EH (cell line): ENCODE measurements around the gene SPSB2.

Experiments
- DNase-seq: peaks from one replicate; pipeline ENCODE4 v3.0.0-alpha.2; 2015; ENCODE audit warnings: low read depth

SPSB2 gene

DNA sequence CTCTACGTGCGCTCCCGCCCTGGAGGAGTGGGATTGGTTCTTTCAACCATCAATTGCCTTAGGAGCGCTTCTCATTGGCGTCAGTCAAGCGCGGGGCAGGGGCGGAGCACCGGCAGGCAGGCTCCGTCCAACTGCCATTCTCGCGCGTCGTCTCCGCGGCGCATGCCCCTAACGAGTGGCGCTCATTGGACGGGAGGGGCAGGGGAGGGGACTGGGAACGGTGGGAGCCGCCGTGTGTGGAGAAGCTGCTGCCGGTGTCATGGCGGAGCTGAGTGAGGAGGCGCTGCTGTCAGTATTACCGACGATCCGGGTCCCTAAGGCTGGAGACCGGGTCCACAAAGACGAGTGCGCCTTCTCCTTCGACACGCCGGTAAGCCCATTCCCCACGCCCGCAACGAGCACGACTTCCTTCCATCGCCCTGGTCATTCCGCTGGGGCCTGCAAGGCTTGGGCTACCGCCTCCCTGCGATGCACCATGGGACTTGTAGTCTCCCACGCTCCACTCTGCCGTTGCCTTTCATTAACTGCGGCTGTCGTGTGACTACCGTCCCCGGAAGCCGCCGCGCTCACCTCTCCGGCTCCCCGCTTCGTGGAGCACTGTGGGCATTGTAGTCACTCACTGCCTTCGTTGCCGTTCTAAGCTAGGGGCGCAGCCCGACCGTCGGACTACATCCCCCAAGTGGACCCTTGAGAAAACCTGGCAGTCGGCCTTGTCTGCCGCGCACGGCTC lies 21.0 kb downstream of the SPSB2 start, which contains the start of gene USP5:
Gene USP5, plus strand, starts transcription at position 230 of the 730 bp plus-strand sequence. Its CDS starts 30 bp downstream, at position 260.
- DNase-seq, result peak; percentile 100

DNA sequence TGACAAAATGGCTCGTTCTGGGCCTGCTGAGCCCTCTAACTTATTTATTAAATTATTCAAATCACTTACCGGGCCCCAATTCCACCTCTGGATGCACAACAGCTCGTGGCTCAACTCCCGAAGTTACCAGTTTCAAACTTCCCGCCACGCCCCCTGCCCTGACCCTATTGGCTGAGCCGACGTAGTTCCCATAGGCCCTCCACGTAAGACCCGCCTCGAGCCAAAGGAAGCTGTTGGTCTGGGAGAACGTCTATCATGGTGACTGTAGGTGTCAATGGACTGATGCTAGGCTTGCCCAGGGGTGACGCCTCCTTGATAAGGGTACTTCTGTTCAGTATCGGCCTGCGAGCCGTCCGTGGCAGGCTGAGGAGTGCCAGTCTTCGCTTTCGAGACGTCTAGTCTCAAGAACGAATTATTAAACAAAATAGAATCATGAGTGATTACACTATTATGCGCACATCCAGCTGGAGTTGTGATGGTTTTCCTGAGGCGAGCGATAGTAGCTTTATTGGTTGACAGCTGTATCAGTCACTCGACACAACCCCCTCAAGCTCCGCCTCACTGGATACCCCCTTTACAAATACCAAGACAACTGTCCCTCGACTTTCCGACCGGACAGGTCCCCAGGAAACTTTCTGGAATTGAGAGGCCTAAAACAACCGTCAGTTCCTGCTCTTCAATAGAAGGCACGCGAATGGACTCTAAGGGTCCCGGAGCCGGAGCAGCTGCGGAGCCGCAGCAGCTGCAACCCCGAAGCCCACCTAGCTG lies 21.8 kb downstream of the SPSB2 start, which contains the start of gene CDCA3:
Gene CDCA3, minus strand, starts transcription at position 134 of the 768 bp plus-strand sequence. CDS start 334 bp downstream, outside the sequence.
- peak; percentile 99 for DNase-seq

DNA sequence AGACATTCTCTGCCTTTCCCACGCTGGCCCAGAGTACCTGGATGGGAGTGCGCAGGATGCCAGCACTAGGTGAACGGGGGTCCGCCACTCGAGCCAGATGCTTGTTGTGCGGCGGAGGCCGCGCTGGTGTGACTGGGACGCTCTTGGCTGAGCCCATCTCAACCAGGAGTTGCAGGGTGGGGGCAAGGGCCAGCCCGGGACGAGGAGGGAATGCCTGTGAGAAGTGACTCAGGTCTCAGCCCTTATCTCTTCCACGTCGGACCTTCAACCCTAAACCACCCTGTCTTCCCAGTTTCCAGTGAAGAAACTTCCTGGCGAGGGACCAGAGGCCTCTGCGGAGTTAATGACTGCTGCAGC lies 22.3 kb downstream of the SPSB2 start:
- no peak for DNase-seq

DNA sequence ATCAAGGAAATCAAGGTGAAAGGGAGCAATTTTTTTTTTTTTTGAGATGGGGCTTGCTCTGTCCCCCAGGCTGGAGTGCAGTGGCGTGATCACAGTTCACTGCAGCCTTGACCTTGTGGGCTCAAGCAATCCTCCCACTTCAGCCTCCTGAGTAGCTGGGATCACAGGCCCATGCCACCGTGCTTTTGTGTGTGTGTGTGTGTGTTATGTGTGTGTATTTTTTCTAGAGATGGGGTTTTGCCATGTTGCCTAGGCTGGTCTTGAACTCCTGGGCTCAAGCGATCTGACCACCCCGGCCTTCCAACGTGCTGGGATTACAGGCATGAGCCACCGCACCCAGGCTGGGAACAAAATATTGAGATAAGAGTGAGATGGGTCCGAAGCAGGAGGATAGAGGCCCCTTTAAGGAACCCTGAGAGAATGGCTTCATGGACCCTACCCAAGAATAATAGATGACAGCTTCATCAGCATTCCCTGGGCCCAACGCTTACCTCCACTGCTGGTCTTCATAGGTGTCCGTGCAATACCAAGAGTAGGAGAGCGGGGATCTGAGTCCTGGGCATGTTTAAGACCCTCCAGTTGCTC lies 23.0 kb downstream of the SPSB2 start:
- no peak for DNase-seq

DNA sequence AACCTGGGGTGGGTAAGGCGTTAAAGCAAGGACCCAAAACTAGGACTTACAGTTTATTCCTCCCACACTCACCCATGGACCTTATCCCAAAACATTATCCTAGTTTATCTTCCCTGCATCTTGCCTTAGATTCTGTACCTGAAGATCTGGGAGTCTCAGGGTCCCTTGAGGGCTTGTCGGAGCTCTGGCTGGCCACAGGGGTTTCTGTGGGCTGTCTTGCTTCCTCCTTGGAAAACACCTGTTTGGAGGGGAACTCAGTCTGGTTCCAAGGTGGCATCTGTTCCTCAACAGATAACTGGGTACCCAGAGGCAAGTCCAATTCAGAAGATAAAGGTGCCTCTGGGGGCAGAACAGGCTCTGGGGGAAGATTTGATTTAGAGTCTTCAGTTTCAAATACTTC lies 23.7 kb downstream of the SPSB2 start:
- no peak for DNase-seq

DNA sequence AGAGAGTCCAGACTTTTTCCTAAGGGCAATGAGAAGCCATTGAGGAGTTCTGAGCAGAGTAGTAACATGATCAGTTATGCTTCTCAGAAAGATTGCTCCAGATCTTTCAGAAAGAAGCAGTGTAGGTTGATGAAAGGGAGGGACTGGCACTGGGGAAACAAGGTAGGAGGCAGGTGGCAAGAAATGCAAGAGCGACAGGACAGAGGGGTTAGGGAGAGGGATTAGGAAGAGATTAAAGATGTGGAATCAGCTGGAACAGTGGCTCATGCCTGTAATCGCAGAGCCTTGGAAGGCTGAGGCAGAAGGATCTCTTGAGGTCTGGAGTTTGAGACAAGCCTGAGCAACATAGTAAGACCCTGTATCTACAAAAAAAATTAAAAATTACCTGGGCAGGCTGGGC lies 25.4 kb downstream of the SPSB2 start:
- DNase-seq, result no peak

DNA sequence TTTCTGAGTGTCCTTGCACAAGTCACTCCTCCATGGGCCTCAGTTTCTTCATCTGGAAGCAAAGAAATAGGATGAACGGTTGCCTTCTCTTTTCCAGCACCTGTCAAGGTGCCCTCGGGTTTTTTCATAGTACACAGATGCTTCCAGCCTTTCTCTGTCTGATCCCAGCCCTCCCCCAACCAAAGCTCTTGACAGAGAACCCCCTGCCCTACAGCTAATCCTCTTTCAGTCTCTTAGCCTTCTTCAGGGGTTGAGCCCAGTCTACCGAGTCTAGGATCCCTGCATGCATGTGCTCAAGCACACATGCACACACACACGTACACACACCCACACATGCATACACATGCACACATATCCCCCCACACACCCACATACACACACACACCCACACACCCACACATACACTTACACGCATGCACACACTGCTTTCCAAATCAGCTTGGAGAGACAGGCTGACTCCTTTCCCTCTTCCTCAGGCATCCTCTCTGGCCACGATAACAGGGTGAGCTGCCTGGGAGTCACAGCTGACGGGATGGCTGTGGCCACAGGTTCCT lies 26.7 kb downstream of the SPSB2 start:
- DNase-seq, result no peak

DNA sequence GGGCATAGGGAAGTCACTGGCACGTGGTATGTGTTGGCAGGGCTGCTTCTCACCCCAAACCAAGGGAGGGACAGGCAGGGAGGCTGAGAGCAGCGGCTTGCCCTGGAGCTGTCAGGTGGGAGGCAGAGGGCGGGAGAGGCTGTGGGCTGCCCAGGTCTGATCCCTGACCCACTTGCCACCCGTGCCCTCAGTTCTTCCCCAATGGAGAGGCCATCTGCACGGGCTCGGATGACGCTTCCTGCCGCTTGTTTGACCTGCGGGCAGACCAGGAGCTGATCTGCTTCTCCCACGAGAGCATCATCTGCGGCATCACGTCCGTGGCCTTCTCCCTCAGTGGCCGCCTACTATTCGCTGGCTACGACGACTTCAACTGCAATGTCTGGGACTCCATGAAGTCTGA lies 27.7 kb downstream of the SPSB2 start:
- no peak for DNase-seq

DNA sequence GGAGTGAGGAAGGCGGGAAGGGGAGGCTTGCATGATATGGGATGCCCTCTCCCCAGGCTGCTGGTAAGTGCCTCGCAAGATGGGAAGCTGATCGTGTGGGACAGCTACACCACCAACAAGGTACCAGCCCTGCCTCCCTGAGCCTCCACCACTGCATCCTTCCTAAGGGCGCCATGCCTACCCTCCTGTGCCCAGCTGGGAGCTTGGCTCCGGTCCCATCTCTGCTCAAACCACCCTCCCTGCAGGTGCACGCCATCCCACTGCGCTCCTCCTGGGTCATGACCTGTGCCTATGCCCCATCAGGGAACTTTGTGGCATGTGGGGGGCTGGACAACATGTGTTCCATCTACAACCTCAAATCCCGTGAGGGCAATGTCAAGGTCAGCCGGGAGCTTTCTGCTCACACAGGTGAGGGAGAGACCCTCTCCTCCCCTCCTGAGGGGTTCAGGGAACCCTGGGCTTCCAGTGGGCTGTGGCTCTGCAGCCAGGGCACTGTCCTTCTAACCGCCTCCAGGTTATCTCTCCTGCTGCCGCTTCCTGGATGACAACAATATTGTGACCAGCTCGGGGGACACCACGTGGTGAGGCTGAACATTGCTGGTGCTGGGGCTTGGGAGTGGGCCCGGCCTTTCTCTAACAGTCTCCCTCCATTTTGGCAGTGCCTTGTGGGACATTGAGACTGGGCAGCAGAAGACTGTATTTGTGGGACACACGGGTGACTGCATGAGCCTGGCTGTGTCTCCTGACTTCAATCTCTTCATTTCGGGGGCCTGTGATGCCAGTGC lies 29.8 kb downstream of the SPSB2 start:
- DNase-seq, result no peak

DNA sequence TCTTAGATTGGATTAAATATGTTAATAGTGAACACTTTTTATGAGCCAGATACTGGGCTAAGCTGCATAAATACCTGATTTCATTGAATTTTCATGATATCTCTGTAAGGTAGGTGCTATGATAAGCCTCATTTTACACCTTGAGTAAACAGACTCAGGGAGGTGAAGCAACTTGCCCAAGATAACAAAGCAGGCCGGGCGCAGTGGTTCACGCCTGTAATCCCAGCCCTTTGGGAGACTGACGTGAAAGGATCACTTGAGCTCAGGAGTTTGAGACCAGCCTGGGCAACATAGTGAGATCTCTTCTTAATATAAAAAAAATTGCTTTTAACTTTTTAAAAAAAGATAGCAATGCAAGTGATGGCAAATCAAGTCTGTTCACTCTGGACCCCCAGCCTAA lies 31.0 kb downstream of the SPSB2 start:
- DNase-seq, result no peak

DNA sequence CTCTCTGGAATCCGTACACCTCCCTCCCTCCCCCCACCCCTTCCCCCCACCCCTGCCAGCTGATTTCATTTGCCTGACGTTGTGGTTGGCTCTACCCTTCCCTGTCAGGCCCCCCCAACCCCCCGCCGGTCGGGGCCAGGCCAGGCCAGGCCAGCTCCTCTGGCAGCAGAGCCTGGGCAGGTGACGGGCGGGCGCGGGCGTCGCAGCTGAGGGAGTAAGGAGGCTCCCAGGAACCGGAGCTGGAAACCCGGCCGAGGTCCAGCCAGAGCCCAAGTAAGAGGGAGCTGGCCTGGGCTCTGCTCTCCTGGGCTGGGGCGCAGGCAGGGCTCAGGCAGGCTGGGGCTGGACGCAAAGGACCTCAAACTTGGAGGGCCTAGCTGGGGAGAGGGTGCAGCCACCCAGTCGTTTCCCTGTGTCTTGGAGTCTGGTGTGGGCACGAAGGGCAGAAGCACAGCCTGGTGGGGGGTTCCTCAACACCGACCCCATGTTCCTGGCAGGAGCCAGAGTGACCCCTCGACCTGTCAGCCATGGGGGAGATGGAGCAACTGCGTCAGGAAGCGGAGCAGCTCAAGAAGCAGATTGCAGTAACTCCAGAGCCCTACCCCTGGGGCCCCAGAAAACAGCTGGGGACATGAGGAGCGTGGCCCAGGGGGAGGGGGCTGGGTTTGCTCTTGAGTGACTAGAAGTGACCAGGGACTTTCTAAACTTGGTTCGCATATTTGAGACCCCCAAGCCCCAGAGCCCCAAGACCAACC lies 32.2 kb downstream of the SPSB2 start, which contains the start of gene GNB3:
Gene GNB3, plus strand, starts transcription at position 165 of the 755 bp plus-strand sequence. Its CDS starts 363 bp downstream, at position 528.
- no peak for DNase-seq

DNA sequence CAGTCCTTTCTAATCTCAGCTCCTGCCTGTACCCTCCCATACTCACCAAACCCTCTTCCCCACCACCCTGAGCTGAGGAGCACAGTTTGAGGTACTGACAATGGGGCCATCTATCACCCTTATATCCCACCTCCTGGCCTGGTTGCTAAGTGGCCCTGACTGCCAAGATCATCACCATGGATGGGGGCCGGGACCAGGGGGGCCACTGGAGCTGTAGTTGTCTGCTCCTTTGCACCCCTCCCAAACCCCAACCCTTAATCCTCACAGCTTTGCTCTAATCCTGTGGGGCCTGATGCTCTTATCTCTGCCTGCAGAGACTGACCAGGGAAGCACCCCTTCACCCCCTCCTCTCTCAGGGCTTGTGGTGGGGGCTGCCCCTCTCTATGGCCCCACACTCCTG lies 32.8 kb downstream of the SPSB2 start:
- no peak for DNase-seq

DNA sequence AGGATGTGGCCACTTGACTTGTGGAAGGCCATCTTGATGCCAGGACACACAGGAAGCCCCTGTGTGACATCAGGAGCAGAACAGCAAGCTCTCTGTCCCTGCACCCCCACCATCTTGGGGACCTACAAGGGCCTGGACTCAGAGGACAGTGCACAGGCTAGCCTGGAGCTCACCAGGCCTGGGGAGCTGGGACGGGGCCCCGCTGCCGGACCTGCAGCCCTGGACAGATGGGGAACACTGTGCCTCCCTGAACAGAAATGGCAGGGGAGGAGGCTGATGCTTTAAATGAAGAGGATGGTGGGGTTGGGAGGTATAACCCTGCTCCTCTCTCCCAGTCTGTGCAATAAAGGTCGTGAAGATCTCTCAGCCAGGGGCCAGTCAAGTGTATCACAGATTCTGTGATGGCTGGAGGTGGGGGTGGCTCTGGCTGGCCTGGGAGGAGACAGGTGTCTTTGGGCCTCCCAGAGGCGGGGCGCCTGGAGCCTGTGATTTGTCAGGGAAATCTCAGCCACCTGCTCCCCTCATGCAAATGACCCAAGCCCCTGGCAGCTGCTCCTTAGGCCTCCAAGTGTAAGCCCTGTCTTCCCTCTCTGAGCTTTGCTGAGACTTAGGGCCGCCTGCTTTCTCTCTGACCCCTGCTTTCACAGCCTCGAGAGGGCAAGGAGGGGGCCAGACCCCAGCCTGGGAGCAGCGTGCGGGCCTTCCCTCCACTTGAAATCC lies 33.5 kb downstream of the SPSB2 start:
- DNase-seq, result no peak

DNA sequence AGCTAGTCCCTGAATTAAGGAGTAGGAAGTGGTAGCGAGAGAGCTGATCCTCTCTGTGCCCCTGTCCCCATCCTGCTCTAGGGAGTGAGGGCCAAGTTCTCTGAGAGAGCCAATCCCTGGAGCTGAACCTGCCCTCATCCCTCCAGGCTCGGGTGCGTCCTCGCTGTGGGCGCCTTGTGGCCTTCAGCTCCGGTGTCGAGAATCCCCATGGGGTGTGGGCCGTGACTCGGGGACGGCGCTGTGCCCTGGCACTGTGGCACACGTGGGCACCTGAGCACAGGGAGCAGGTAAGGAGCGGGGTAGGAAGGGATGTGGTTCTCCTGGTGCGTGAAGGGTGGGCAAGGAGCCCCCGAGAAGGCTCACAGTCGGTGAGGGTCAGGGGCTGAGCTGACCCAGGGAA lies 34.2 kb downstream of the SPSB2 start:
- DNase-seq, result no peak

DNA sequence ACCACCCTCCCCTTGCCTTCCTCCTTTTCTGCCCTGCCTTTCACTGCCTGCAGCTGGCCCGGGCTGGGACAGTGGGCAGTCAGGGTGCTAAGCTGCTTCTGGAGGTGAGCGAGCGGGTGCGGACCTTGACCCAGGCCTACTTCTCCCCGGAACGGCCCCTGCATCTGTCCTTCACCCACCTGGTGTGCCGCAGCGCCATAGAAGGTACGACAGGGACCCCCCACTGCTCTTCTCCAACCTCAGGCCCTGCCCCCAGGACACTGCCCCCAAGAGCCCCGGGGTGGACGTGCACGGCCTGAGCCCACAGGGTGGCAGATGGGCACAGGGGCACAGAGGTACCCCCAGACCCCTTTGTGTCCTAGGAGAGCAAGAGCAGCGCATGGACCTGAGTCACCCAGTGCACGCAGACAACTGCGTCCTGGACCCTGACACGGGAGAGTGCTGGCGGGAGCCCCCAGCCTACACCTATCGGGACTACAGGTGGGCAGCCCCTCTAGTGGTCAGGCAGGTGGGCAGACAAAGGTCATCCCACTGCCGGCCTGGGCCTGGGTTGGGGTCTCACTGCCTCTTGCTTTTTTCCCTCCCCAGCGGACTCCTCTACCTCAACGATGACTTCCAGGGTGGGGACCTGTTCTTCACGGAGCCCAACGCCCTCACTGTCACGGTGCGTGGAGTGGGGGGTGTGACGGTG lies 35.6 kb downstream of the SPSB2 start:
- no peak for DNase-seq

DNA sequence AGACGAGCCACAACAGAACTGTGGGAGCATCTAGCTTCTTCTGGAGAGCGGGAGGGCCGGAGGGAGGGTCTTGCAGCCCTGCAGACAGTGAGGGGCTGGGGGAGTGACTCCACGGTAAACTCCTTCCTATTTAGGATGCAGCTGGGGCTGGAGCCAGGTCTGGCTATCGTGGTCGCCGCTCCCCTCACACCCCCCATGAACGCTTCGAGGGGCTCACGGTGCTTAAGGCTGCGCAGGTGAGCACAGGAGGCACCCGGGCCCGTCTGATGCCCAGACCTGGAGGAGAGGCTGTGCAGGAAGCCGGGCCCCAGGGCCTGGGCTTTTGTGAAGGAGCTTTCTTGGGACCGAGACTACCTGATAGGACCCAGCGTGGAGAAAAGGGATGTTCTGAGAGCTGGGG lies 36.3 kb downstream of the SPSB2 start:
- no peak for DNase-seq

DNA sequence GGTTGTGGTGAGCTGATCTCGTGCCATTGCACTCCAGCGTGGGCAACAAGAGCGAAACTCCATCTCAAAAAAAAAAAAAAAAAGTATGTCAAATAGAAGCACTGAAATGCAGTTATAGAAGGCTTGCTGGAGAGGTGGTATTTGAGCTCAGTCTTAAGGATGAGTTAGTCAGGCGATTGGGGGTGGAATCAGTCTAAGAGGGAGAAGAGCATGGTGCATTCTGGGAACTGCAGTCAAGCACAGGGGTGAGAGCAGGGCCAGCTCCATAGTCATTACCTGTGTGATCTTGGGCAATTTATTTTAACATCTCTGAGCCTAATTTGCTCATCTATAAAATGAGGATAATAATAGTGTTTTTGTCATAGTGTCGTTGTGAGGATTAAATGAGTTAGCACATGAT lies 38.2 kb downstream of the SPSB2 start:
- DNase-seq, result no peak

DNA sequence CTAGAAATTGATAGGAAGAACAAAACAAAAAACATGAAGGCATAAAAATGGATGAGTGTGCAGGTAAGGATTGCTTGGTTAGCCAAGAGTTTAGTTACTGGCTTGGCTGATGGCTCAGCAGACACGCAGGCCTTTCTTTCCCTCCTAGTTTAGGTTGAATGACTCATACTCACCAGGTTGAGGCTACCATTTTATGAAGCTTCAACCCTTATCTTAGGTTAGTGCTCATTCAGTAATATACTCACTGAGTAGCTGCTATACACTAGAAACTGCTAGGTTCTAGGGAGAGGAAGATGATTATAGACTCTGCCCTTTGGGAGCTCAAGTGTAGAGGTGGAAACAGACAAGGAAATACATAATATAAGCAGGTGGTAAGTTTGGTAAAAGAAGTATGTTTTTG lies 38.8 kb downstream of the SPSB2 start:
- no peak for DNase-seq

DNA sequence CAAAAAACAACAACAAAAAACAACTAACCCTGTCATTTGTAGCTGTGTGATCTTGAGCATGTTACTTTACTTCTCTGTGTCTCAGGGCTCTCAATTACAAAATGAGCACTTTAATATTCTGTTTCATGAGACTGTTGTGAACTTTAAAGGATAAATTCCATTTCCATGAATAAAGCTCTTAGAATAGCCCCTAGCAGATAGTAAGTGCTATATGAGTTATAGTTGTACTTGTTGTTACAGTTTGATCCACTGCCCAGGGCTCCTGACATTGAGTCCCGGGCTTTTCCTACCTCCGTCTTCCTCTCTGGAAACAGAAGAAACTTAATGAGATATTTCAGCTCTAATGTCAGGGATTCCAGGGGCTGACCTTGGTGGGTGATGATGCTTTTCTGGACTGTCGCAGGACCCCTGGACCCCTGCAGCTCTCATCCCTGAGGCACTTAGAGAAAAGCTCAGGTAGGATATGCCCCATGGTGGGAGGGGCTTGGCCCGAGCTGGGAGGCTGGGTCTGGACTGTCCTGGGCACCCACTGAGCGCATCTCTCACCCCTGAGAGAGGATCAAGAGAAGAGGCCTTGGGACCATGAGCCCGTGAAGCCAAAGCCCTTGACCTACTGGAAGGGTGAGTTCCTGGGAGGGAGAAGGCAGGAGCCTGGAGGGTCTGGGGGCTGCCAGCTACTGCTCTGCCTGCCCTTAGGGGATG lies 39.8 kb downstream of the SPSB2 start:
- DNase-seq, result peak; percentile 57
